ENCODE measurements around the gene XPO5.
"Not testable (repeated sequence)": the region's sequence is repeated elsewhere in the genome, so short reads cannot be mapped to it uniquely, and the experiment has no call there.

The XPO5 gene

DNA sequence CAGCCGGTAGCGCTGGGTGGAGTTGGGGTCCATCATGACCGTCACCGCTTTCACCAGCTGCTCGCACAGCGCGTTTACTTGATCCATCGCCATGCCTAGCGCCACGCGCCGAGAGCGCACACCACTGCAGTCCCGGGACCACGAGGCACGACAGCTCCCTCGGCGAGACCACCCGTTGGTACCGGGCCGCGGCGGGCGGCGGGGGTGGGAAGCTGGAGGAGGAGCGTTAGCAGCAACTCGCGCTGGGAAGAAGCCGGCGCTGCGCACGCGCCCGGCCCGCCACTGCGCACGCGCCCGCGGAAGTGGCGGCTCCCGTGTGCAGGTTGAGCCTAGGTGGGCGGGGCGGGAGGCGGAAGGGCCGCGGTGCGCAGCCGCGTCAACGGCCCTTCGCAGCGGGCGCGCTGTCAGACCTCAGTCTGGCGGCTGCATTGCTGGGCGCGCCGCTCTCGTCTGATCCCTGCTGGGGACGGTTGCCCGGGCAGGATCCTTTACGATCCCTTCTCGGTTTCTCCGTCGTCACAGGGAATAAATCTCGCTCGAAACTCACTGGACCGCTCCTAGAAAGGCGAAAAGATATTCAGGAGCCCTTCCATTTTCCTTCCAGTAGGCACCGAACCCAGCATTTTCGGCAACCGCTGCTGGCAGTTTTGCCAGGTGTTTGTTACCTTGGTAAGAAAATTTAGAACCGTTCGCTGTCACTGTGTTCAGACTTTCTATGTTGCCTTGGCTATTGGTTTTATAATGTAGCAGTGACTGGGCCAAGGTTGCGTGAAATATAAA, at the start of gene XPO5, which contains the start of gene POLH:
TSS of gene XPO5 (minus strand) at position 267 of the 780 bp plus-strand sequence. CDS start at position 93, 174 bp downstream.
TSS of gene POLH (plus strand) at position 414 of the 780 bp plus-strand sequence. CDS start 6,135 bp downstream, outside the sequence.
- peak; percentile 91 for DNase-seq

GRCh38 chr6:43625393-43625992, 49.7 kb upstream of the XPO5 start:
- no peak for DNase-seq

DNA sequence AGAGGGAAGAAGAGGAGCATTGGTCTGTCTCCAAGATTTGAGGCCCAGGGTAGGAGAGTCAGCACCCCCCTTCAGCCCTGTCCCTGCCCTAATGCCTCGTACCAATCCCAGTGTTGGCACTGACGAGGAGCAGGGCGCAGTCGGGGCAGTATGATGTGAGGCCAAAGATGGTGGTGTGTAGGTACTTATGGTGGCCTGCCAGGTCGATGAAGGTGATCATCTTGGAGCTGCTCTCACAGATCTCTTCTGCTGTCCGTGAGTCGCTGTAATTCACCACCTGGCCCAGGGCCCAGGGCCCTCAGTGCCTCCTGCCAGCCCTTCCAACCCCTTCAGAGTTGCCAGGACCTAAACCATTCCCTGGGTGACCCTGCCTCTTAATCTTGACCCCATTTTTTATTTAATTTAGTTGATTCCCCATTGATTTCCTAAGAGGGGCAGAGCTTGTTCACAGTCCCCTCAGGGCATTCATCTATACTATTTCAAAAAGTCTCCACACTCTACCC, 49.0 kb upstream of the XPO5 start:
- no peak for DNase-seq

DNA sequence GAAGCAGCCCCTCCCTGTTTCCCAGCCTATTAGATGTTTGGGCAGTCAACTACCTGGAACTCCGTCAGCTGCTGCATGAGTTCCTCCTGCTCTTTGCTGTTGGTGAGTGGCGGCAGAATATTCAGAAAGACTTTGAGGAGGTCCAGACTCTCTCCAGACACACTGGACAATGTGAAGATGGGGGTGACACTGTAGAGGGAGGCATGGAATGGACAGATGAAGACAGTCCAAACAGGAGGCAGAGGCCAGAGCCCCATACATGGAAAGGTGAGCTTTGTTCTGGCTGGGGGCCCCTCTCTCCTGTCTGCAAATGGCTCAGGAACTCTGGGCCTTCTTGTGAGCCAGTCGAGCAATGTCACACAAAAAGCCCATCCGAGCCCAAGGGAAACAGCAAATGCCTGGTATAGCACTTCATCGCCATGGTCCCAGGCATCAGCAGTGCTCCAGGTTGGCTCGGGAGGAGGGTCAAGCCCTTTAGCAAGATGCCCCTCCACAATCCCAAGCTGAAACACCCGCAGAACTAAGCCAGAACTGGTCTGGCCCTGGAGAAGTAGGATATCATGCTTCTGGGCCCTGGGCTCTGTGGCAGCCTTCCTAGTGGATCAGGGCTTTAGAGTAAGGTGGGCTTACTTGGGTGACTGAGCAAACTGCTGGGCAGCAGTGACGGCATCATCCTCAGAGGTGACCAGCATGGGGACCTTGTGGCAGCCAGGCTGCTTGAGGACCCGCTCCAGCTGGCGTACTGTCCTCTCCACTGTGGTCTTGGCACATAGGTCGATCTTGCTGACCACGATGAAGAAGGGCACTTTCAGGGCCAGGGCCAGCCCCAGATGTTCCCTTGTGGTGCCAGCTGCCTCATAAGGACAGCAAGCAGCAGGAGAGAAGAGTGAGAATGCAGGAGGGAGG, 48.3 kb upstream of the XPO5 start:
- DNase-seq = no peak

- no peak for DNase-seq
Observed at GRCh38 chr6:43622541-43622940, 46.7 kb upstream of the XPO5 start.

- DNase-seq = no peak
Observed at GRCh38 chr6:43621836-43622180, 46.0 kb upstream of the XPO5 start.

GRCh38 chr6:43621078-43621835, 45.4 kb upstream of the XPO5 start:
- no peak for DNase-seq

GRCh38 chr6:43616725-43617472, 41.1 kb upstream of the XPO5 start:
- DNase-seq = peak; percentile 68

- no peak for DNase-seq
Observed at GRCh38 chr6:43614396-43614730, 38.5 kb upstream of the XPO5 start.

- no peak for DNase-seq
Observed at GRCh38 chr6:43613721-43614395, 38.0 kb upstream of the XPO5 start.

- no peak for DNase-seq
Observed at GRCh38 chr6:43610431-43610830, 34.6 kb upstream of the XPO5 start.

GRCh38 chr6:43609402-43609801, 33.6 kb upstream of the XPO5 start:
- DNase-seq = no peak

GRCh38 chr6:43608807-43609206, 33.0 kb upstream of the XPO5 start:
- peak; percentile 16 for DNase-seq

- peak; percentile 83 for DNase-seq
Observed at GRCh38 chr6:43608310-43608763, 32.5 kb upstream of the XPO5 start.

DNA sequence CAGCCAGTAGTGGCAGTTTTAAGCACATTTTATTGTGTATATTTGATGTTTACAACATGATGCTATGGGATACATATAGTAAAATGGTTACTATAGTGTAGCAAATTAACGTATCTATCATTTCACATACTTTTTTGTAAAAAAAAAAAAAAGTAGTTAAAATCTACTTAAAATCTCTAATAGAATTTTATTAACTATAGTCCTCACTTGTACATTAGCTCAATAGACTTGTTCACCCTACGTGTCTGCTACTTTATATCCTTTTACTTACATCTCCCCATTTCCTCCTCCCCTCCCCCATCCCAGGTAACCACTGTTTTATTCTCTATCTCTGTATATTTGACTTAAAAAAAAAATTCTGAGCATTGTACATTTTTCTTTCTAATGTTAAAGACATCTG, 30.2 kb upstream of the XPO5 start:
- DNase-seq = no peak

DNA sequence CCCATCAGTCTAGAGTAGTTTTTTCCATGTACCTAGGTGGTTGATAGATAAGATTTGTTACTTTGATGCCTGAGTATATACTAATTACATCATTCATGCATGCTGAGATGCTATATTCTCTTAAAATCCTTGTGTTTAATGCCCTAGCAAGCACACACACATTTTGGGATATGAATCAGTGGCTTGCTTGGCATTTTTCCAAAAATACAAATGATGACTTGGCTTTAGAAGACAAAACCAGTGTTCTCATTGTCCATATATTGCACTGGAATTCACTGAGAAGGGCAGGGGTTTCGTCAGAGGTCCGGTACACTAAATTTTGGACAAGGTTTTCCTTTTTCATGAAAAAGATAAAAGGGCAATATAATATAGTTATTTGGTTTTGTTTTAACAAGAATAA, 28.3 kb upstream of the XPO5 start:
- DNase-seq = no peak

- DNase-seq = no peak
Observed at GRCh38 chr6:43600595-43600994, 24.8 kb upstream of the XPO5 start.

DNA sequence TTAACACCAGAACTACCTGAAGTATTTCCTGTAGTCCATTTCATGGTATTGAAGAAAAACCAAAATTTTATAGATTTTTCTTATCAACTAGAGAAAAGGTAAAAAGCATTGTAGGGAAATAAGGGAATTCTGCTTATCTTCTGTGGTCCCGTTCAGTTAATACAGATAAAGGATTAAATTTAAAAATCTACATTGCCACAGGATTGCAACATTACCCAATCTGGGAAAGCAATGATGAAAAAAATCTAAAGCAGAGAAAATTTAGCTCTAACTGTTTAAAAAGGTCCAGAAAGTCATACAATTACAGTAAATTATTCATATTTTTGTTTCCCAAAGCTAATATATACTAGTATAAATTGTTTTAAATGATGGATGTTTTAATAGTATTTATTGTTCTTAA, 18.1 kb upstream of the XPO5 start:
- no peak for DNase-seq

DNA sequence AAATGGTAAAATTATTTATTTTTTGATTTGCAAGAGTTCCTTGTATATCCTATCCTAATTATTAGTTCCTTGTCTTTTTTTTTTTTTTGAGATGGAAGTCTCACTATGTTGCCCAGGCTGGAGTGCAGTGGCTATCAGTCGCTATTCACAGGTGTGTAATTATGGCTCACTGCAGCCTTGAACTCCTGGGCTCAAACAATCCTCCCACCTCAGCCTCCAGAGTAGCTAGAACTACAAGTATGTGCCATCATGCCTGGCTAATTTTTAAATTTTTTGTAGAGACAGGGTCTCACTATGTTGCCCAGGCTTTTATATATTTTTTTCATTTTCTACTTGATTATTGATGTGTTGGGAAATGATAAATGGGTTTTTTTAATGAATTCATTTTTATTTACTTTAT, 13.7 kb upstream of the XPO5 start:
- not testable (repeated sequence) for DNase-seq

GRCh38 chr6:43588194-43588593, 12.4 kb upstream of the XPO5 start:
- DNase-seq = no peak

GRCh38 chr6:43584892-43585570, 9.2 kb upstream of the XPO5 start:
- DNase-seq = no peak
